Fibroblast of lung (primary cell): ENCODE results near the gene SH3BGRL2.
"Not testable (repeated sequence)": the region's sequence is repeated elsewhere in the genome, so short reads cannot be mapped to it uniquely, and the experiment has no call there.

ENCODE experiments used
- CTCF ChIP-seq, 2 donors: IDR thresholded peaks in 1 of 2; conservative IDR thresholded peaks in 1 of 2; 1 replicate in 1 of 2; 2 replicates in 1 of 2; pipeline ENCODE4 v1.5.1; 2011 to 2012; ENCODE audit warnings: low read length in 2 of 2, control low read depth in 1 of 2, inconsistent platforms in 1 of 2, low read depth in 1 of 2, mild to moderate bottlenecking in 1 of 2
- EZH2 ChIP-seq: IDR thresholded peaks from 2 replicates; pipeline ENCODE4 v1.5.1; 2012; ENCODE audit warnings: low read length, control low read depth, mild to moderate bottlenecking; ENCODE audit errors: missing control alignments

- TF ChIP-seq CTCF (conservative IDR thresholded peaks at IDR 0.05 in 1 of 2, IDR thresholded peaks at IDR 0.05 in 1 of 2; ENCODE audit: low read depth in 1 of 2, low read length in 2 of 2); EZH2: not testable (repeated sequence)
These were observed 114.2 kb downstream of the SH3BGRL2 start for GRCh38 chr6:79745282-79745681.
